IgD-negative memory B cell (primary cell): ENCODE results near the gene ATP23. TPM values are rescaled to one million over a fixed set of nuclear protein-coding genes. Genes with fewer than 3 reads are reported as not detected.

Source experiments
- H3K27ac Mint-ChIP-seq, 3 donors: one replicate each; pipeline ENCODE4 v1.8.0; 2020 to 2022; ENCODE audit warnings: mild to moderate bottlenecking in 3 of 3, mixed read lengths in 3 of 3, moderate library complexity in 1 of 3
- H3K27me3 Mint-ChIP-seq: one replicate; pipeline ENCODE4 v1.8.0; 2021; ENCODE audit warnings: mixed read lengths
- H3K36me3 Mint-ChIP-seq: one replicate; pipeline ENCODE4 v1.8.0; 2020; ENCODE audit warnings: mild to moderate bottlenecking, mixed read lengths
- H3K4me1 Mint-ChIP-seq, 3 donors: one replicate each; pipeline ENCODE4 v1.8.0; 2020 to 2022; ENCODE audit warnings: mixed read lengths in 3 of 3, mild to moderate bottlenecking in 1 of 3
- H3K4me3 Mint-ChIP-seq, 4 donors: one replicate each; pipeline ENCODE4 v1.8.0; 2020 to 2022; ENCODE audit warnings: mild to moderate bottlenecking in 4 of 4, mixed read lengths in 4 of 4, moderate library complexity in 3 of 4
- H3K9me3 Mint-ChIP-seq, 3 donors: one replicate each; pipeline ENCODE4 v1.8.0; 2020 to 2021; ENCODE audit warnings: mixed read lengths in 3 of 3, mild to moderate bottlenecking in 1 of 3
- polyA plus RNA-seq: library from polyadenylated mRNA; unstranded; fragments of 300-500 nt; fragmentation: Illumina TruSeq; gene quantifications from one replicate; pipeline ENCODE4 v1.2.3, GENCODE V29; 2021

ATP23 gene
- polyA plus RNA-seq, 1 donor from 2014 or later: 18.3 TPM

GRCh38 chr12:57984629-57985151 is 43.3 kb downstream of the ATP23 start:
- Mint-ChIP-seq H3K27ac (no peak overlapping the region), H3K4me1 (peaks cover 0 to 3% (median 0%) of the 10 kb centered on the region in 3 donors), H3K36me3 (peaks cover 2% of the 10 kb centered on the region), H3K27me3 (no peaks in the 10 kb centered on the region), H3K9me3 (no peaks in the 10 kb centered on the region), H3K4me3 (no peak overlapping the region)

- no peaks in the 10 kb centered on the region for H3K9me3 Mint-ChIP-seq
- H3K27me3 Mint-ChIP-seq: no peaks in the 10 kb centered on the region
- peaks cover 0 to 3% (median 0%) of the 10 kb centered on the region in 3 donors for H3K4me1 Mint-ChIP-seq
- no peak overlapping the region for H3K27ac Mint-ChIP-seq
- H3K4me3 Mint-ChIP-seq: no peak overlapping the region
- H3K36me3 Mint-ChIP-seq: peaks cover 2% of the 10 kb centered on the region
Observed at GRCh38 chr12:57985685-57986084, 44.3 kb downstream of the ATP23 start.

GRCh38 chr12:57989838-57990237 is 48.5 kb downstream of the ATP23 start:
- Mint-ChIP-seq H3K27me3 (no peaks in the 10 kb centered on the region), H3K4me3 (no peak overlapping the region), H3K4me1 (peaks cover 0 to 1% (median 0%) of the 10 kb centered on the region in 3 donors), H3K36me3 (peaks cover 2% of the 10 kb centered on the region), H3K9me3 (peaks cover 0 to 7% (median 2%) of the 10 kb centered on the region in 3 donors), H3K27ac (no peak overlapping the region)

- Mint-ChIP-seq H3K27me3 (no peaks in the 10 kb centered on the region), H3K36me3 (no peaks in the 10 kb centered on the region), H3K9me3 (peaks cover 2 to 7% (median 2%) of the 10 kb centered on the region in 3 donors), H3K4me3 (no peak overlapping the region), H3K27ac (no peak overlapping the region), H3K4me1 (peaks cover 0 to 1% (median 0%) of the 10 kb centered on the region in 3 donors)
Observed at GRCh38 chr12:57990241-57990883, 49.0 kb downstream of the ATP23 start.

- peaks cover 2 to 12% (median 9%) of the 10 kb centered on the region in 3 donors for H3K9me3 Mint-ChIP-seq
- no peaks in the 10 kb centered on the region for H3K27me3 Mint-ChIP-seq
- H3K27ac Mint-ChIP-seq: no peak overlapping the region
- H3K4me1 Mint-ChIP-seq: peaks cover 0 to 1% (median 0%) of the 10 kb centered on the region in 3 donors
- peaks cover 5% of the 10 kb centered on the region for H3K36me3 Mint-ChIP-seq
- no peak overlapping the region for H3K4me3 Mint-ChIP-seq
Observed at GRCh38 chr12:57992001-57992400, 50.6 kb downstream of the ATP23 start.

GRCh38 chr12:57993030-57993429 is 51.7 kb downstream of the ATP23 start:
- H3K4me1 Mint-ChIP-seq: peaks cover 0 to 1% (median 0%) of the 10 kb centered on the region in 3 donors
- peaks cover 5% of the 10 kb centered on the region for H3K36me3 Mint-ChIP-seq
- H3K27me3 Mint-ChIP-seq: no peaks in the 10 kb centered on the region
- H3K9me3 Mint-ChIP-seq: peaks cover 2 to 14% (median 12%) of the 10 kb centered on the region in 3 donors
- H3K4me3 Mint-ChIP-seq: no peak overlapping the region
- H3K27ac Mint-ChIP-seq: no peak overlapping the region

- H3K4me3 Mint-ChIP-seq: no peak overlapping the region
- H3K4me1 Mint-ChIP-seq: peaks cover 0 to 1% (median 0%) of the 10 kb centered on the region in 3 donors
- H3K9me3 Mint-ChIP-seq: peaks cover 2 to 15% (median 13%) of the 10 kb centered on the region in 3 donors
- no peaks in the 10 kb centered on the region for H3K27me3 Mint-ChIP-seq
- H3K36me3 Mint-ChIP-seq: peaks cover 5% of the 10 kb centered on the region
- H3K27ac Mint-ChIP-seq: no peak overlapping the region
Observed at GRCh38 chr12:57993834-57994233, 52.5 kb downstream of the ATP23 start.

- Mint-ChIP-seq H3K4me1 (no peaks in the 10 kb centered on the region), H3K27ac (no peak overlapping the region), H3K27me3 (no peaks in the 10 kb centered on the region), H3K4me3 (no peak overlapping the region), H3K36me3 (peaks cover 5% of the 10 kb centered on the region), H3K9me3 (peaks cover 4 to 25% (median 24%) of the 10 kb centered on the region in 3 donors)
Observed at GRCh38 chr12:57996520-57996919, 55.2 kb downstream of the ATP23 start.

GRCh38 chr12:57998251-57998650 is 56.9 kb downstream of the ATP23 start:
- no peak overlapping the region for H3K4me3 Mint-ChIP-seq

GRCh38 chr12:58000499-58000898 is 59.1 kb downstream of the ATP23 start:
- Mint-ChIP-seq H3K9me3 (peaks cover 6 to 26% (median 23%) of the 10 kb centered on the region in 3 donors), H3K4me3 (no peak overlapping the region), H3K27ac (no peak overlapping the region), H3K4me1 (no peaks in the 10 kb centered on the region), H3K27me3 (no peaks in the 10 kb centered on the region), H3K36me3 (peaks cover 10% of the 10 kb centered on the region)

More at GRCh38 chr12:57998251-57998650, 56.9 kb downstream of the ATP23 start:
- Mint-ChIP-seq H3K36me3 (peaks cover 5% of the 10 kb centered on the region), H3K9me3 (peaks cover 7 to 25% (median 23%) of the 10 kb centered on the region in 3 donors), H3K27me3 (no peaks in the 10 kb centered on the region), H3K4me1 (no peaks in the 10 kb centered on the region), H3K27ac (no peak overlapping the region)

GRCh38 chr12:58007875-58008274 is 66.5 kb downstream of the ATP23 start:
- peaks cover 0 to 2% (median 0%) of the 10 kb centered on the region in 3 donors for H3K9me3 Mint-ChIP-seq
- H3K36me3 Mint-ChIP-seq: peaks cover 6% of the 10 kb centered on the region
- H3K27me3 Mint-ChIP-seq: peaks cover 5% of the 10 kb centered on the region
- no peak overlapping the region for H3K4me3 Mint-ChIP-seq
- H3K4me1 Mint-ChIP-seq: peaks cover 0 to 3% (median 0%) of the 10 kb centered on the region in 3 donors
- no peak overlapping the region for H3K27ac Mint-ChIP-seq

- H3K4me1 Mint-ChIP-seq: peaks cover 0 to 3% (median 0%) of the 10 kb centered on the region in 3 donors
- H3K4me3 Mint-ChIP-seq: no peak overlapping the region
- peaks cover 6% of the 10 kb centered on the region for H3K36me3 Mint-ChIP-seq
- H3K9me3 Mint-ChIP-seq: peaks cover 0 to 2% (median 0%) of the 10 kb centered on the region in 3 donors
- H3K27me3 Mint-ChIP-seq: peaks cover 5% of the 10 kb centered on the region
- H3K27ac Mint-ChIP-seq: peak overlapping the region in 1 of 3 donors; percentile 44
Observed at GRCh38 chr12:58008634-58009033, 67.3 kb downstream of the ATP23 start.

Other genes with a start within 250 kb of the ATP23 start
- 70.4 TPM for gene OS9, start 247.4 kb upstream of the ATP23 start, polyA plus RNA-seq
- gene AGAP2, start 202.8 kb upstream of the ATP23 start, polyA plus RNA-seq: 4.1 TPM
- gene TSPAN31, start 196.5 kb upstream of the ATP23 start, polyA plus RNA-seq: 52.8 TPM
- 77.4 TPM for gene CDK4, start 189.3 kb upstream of the ATP23 start, polyA plus RNA-seq
- gene MARCHF9, start 186.5 kb upstream of the ATP23 start, polyA plus RNA-seq: 11.9 TPM
- 0.09 TPM for gene CYP27B1, start 174.5 kb upstream of the ATP23 start, polyA plus RNA-seq
- 15.9 TPM for gene METTL1, start 169.5 kb upstream of the ATP23 start, polyA plus RNA-seq
- 1.5 TPM for gene EEF1AKMT3, start 169.0 kb upstream of the ATP23 start, polyA plus RNA-seq
- gene TSFM, start 158.8 kb upstream of the ATP23 start, polyA plus RNA-seq: 27.1 TPM
- gene AVIL, start 122.8 kb upstream of the ATP23 start, polyA plus RNA-seq: 0.19 TPM
- gene CTDSP2, start 94.8 kb upstream of the ATP23 start, polyA plus RNA-seq: 44.6 TPM